ENCODE data around the gene PSD4.

Gene PSD4

GRCh38 chr2:113240915-113241911 is 67.4 kb downstream of the PSD4 start:
- DNase-seq: no peak

GRCh38 chr2:113242327-113242726 is 68.6 kb downstream of the PSD4 start:
- DNase-seq: no peak

- DNase-seq: no peak
Observed at GRCh38 chr2:113245276-113245711, 71.5 kb downstream of the PSD4 start.

- no peak for DNase-seq
Observed at GRCh38 chr2:113246606-113247005, 72.8 kb downstream of the PSD4 start.

GRCh38 chr2:113248997-113249770 is 75.4 kb downstream of the PSD4 start:
- DNase-seq: peak; percentile 63

GRCh38 chr2:113251118-113251517 is 77.3 kb downstream of the PSD4 start:
- no peak for DNase-seq

GRCh38 chr2:113252047-113252590 is 78.3 kb downstream of the PSD4 start:
- DNase-seq: no peak

GRCh38 chr2:113253453-113253852 is 79.7 kb downstream of the PSD4 start:
- peak; percentile 9 for DNase-seq

GRCh38 chr2:113255140-113256070 is 81.6 kb downstream of the PSD4 start:
- DNase-seq: no peak

- DNase-seq: no peak
Observed at GRCh38 chr2:113257516-113258264, 83.9 kb downstream of the PSD4 start.

GRCh38 chr2:113258471-113259147 is 84.8 kb downstream of the PSD4 start:
- DNase-seq: no peak
